ENCODE data around the gene HIPK2.

DNA sequence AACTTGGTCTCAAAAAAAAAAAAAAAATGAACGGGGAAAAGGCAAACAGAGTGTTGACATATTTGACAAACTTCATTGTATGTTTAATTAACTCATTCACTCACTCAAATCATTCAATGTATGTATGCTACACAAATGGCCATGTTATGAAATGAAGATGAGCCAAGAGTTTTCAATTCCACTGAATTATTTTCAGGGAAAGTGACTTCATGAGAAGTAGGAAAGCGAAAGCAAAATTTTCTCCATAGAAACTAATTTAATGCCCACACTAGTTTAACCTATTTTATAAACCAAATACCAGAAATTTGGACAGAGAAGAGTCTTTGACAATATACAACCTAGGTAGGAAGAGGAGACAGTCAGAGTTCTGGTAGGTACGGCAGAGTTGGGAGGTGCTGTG is 119.5 kb downstream of the HIPK2 start:
- TF ChIP-seq, protein P1, sequence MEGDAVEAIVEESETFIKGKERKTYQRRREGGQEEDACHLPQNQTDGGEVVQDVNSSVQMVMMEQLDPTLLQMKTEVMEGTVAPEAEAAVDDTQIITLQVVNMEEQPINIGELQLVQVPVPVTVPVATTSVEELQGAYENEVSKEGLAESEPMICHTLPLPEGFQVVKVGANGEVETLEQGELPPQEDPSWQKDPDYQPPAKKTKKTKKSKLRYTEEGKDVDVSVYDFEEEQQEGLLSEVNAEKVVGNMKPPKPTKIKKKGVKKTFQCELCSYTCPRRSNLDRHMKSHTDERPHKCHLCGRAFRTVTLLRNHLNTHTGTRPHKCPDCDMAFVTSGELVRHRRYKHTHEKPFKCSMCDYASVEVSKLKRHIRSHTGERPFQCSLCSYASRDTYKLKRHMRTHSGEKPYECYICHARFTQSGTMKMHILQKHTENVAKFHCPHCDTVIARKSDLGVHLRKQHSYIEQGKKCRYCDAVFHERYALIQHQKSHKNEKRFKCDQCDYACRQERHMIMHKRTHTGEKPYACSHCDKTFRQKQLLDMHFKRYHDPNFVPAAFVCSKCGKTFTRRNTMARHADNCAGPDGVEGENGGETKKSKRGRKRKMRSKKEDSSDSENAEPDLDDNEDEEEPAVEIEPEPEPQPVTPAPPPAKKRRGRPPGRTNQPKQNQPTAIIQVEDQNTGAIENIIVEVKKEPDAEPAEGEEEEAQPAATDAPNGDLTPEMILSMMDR (conservative IDR thresholded peaks at IDR 0.05): no peak
- TF ChIP-seq ZFX (IDR thresholded peaks at IDR 0.05): no peak
